ENCODE data around the gene ARMC9.
A peak's percentile ranks its signal among the peaks of the same experiment; 100 is the strongest.
"Not testable (repeated sequence)": the region's sequence is repeated elsewhere in the genome, so short reads cannot be mapped to it uniquely, and the experiment has no call there.

ARMC9 gene

DNA sequence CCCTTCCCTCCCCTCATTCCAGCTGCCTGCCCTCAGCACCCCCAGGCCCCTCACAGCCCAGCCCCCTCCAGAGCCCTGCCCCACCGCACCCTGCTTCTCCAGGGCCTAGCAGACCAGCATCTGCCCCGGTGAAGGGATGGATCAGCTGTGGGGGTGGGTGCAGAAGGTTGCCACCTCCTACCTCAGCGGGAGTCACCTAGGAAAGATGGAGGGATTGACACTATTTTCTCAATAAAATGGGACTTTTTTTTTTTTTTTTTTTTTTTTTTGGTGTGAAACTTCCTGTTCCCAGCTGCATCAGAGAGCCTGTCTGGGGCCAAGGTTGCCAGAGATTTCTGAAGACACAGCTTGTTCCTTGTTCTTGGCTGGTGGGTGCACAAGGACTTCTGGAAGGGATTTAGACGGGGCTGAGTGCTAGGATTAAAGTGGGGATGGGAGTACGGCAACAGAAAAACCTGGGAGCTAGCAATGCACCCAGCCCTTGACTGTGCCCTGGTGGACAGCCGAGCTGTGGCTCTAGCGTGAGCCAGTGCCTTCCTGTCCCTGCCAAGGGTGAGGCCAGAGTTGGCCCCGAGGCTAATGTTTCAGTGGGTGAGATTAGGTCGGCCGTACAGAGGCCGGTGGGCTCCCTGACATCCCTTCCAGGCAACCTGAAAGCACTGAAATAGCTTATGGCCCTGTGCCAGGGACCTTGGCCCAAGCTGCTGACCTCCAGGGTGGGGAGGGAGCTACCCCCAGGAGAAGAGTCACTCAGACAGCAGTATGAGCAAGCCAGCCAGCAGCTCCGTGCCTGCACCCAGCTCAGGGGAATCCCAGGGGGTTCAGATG is 201.6 kb downstream of the ARMC9 start:
- no peak overlapping the region for H3K4me3 ChIP-seq (replicated peaks; ENCODE audit: low read depth, low read length)
- DNase-seq (ENCODE audit: low read depth), result peak; percentile 32
- TF ChIP-seq, protein P1, sequence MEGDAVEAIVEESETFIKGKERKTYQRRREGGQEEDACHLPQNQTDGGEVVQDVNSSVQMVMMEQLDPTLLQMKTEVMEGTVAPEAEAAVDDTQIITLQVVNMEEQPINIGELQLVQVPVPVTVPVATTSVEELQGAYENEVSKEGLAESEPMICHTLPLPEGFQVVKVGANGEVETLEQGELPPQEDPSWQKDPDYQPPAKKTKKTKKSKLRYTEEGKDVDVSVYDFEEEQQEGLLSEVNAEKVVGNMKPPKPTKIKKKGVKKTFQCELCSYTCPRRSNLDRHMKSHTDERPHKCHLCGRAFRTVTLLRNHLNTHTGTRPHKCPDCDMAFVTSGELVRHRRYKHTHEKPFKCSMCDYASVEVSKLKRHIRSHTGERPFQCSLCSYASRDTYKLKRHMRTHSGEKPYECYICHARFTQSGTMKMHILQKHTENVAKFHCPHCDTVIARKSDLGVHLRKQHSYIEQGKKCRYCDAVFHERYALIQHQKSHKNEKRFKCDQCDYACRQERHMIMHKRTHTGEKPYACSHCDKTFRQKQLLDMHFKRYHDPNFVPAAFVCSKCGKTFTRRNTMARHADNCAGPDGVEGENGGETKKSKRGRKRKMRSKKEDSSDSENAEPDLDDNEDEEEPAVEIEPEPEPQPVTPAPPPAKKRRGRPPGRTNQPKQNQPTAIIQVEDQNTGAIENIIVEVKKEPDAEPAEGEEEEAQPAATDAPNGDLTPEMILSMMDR (IDR thresholded peaks at IDR 0.05; ENCODE audit: low read length, missing control alignments), result peak; percentile 20

DNA sequence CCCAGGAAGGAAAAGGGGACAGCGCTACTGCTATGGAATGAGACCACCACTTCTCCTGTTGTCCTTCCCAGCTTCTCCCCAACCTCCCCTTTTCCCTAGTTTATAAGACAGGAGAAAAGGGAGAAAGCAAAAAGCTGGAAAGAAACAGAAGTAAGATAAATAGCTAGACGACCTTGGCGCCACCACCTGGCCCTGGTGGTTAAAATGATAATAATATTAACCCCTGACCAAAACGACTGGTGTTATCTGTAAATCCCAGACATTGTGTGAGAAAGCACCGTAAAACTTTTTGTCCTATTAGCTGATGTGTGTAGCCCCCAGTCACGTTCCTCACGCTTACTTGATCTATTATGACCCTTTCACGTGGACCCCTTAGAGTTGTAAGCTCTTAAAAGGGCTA is 202.2 kb downstream of the ARMC9 start:
- not testable (repeated sequence) for DNase-seq (ENCODE audit: low read depth); H3K4me3 ChIP-seq (replicated peaks; ENCODE audit: low read depth, low read length)

DNA sequence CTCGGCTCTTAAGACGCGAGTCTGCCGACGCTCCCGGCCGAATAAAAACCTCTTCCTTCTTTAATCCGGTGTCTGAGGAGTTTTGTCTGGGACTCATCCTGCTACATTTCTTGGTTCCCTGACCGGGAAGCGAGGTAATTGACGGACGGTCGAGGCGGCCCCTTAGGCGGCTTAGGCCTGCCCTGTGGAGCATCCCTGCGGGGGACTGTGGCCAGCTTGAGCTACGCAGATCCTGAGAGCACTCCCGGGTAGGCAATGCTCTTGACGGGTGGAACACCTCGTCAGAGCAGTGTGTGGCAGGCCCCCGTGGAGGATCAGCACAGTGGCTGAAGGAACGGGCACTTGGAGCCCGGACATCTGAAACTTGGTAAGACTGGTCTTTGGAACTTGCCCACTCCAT is 202.7 kb downstream of the ARMC9 start:
- not testable (repeated sequence) for DNase-seq (ENCODE audit: low read depth)

DNA sequence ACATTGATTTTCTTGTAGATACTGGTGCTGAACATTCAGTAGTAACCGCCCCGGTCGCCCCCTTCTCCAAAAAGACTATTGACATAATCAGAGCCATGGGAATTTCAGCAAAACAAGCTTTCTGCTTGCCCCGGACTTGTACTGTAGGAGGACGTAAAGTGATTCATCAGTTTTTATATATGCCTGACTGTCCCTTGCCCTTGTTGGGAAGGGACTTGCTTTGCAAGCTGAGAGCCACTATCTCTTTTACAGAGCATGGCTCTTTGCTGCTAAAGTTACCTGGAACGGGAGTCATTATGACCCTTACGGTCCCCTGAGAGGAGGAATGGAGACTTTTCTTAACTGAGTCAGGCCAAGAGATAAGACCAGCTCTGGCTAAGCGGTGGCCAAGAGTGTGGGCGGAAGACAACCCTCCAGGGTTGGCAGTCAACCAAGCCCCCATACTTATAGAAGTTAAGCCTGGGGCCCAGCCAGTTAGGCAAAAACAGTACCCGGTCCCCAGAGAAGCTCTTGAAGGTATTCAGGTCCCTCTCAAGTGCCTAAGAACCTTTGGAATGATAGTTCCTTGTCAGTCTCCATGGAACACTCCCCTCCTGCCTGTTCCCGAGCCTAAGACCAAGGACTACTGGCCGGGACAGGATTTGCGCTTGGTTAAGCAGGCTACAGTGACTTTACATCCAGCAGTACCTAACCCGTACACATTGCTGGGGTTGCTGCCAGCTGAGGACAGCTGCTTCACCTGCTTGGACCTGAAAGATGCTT is 205.2 kb downstream of the ARMC9 start:
- peak; percentile 29 for DNase-seq (ENCODE audit: low read depth)
- H3K4me3 ChIP-seq (replicated peaks; ENCODE audit: low read depth, low read length), result not testable (repeated sequence)

More for the DNA sequence above, 202.7 kb downstream of the ARMC9 start:
- H3K4me3 ChIP-seq (replicated peaks; ENCODE audit: low read depth, low read length), result not testable (repeated sequence)

DNA sequence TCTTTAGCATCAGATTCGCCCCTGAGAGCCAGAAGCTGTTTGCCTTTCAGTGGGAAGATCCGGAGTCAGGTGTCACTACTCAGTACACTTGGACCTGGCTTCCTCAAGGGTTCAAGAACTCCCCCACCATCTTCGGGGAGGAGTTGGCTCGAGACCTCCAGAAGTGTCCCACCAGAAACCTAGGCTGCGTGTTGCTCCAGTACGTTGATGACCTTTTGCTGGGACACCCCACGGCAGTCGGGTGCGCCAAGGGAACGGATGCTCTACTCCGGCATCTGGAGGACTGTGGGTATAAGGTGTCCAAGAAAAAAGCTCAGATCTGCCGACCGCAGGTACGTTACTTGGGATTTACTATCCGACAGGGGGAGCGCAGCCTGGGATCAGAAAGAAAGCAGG is 205.8 kb downstream of the ARMC9 start:
- DNase-seq (ENCODE audit: low read depth); H3K4me3 ChIP-seq (replicated peaks; ENCODE audit: low read depth, low read length): not testable (repeated sequence)

DNA sequence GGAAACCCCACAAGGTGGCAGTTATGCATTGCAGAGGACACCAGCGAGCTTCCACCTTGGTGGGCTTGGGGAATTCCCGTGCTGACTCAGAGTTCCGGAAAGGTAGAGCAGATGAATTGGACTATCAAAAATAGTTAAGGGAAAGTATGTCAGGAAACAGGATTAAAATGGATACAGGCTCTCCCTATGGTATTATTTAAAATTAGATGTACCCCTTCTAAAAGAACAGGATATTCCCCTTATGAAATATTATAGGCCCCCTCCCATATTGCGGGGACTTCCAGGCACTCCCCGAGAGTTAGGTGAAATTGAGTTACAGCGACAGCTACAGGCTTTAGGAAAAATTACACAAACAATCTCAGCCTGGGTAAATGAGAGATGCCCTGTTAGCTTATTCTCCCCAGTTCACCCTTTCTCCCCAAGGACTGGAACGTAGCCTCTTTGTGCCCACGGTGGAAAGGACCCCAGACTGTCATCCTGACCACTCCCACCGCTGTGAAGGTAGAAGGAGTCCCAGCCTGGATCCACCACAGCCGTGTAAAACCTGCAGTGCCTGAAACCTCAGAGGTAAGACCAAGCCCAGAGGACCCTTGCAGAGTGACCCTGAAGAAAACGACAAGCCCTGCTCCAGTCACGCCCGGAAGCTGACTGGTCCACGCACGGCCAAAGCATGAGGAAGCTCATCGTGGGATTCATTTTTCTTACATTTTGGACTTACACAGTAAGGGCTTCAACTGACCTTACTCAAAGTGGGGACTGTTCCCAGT is 207.4 kb downstream of the ARMC9 start:
- H3K4me3 ChIP-seq (replicated peaks; ENCODE audit: low read depth, low read length); DNase-seq (ENCODE audit: low read depth): not testable (repeated sequence)
- TF ChIP-seq, protein P1 (IDR thresholded peaks at IDR 0.05; ENCODE audit: low read length, missing control alignments), result peak; percentile 32

DNA sequence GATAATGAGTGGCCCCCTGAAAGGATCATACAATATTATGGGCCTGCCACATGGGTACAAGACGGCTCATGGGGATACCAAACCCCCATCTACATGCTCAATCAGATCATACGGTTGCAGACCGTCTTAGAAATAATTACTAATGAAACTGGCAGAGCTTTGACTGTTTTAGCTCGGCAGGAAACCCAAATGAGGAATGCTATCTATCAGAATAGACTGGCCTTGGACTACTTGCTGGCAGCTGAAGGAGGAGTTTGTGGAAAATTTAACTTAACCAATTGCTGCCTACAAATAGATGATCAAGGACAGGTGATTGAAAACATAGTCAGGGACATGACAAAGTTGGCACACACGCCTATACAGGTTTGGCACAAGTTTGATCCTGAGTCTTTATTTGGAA is 209.3 kb downstream of the ARMC9 start:
- not testable (repeated sequence) for DNase-seq (ENCODE audit: low read depth); H3K4me3 ChIP-seq (replicated peaks; ENCODE audit: low read depth, low read length)

DNA sequence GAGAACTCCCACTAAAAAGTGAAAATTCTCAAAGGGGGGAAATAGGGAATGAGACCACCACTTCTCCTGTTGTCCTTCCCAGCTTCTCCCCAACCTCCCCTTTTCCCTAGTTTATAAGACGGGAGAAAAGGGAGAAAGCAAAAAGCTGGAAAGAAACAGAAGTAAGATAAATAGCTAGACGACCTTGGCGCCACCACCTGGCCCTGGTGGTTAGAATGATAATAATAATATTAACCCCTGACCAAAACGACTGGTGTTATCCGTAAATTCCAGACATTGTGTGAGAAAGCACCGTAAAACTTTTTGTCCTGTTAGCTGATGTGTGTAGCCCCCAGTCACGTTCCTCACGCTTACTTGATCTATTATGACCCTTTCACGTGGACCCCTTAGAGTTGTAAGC is 209.9 kb downstream of the ARMC9 start:
- not testable (repeated sequence) for H3K4me3 ChIP-seq (replicated peaks; ENCODE audit: low read depth, low read length); DNase-seq (ENCODE audit: low read depth)

DNA sequence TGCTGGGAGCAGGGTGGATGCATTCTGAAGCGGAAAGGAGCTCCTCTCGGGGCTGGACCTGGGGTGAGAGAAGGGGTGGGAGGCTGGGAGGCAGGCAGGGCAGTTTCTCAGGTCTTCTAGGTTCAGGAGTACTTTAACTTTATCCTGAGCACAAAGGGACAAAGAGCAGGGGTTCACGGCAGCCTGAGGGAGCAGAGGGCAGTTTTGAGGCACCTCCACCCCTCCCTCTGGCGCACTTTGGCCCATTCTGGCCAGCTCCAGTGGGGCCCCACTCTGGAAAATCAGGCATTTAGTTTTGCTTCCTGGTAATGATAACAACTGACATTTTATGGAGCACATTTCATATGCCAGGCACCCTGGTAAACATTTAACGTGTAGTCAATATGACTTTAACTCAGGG is 211.3 kb downstream of the ARMC9 start:
- no peak overlapping the region for H3K4me3 ChIP-seq (replicated peaks; ENCODE audit: low read depth, low read length)
- no peak for DNase-seq (ENCODE audit: low read depth)
- TF ChIP-seq, protein P1 (IDR thresholded peaks at IDR 0.05; ENCODE audit: low read length, missing control alignments), result no peak

Data from fibroblast of pulmonary artery (primary cell).